Neural cell (in vitro differentiated cells): ENCODE results near the gene TEX38.

Source experiments
- CTCF ChIP-seq: fragments of 450-650 bp; IDR thresholded peaks from 2 replicates; pipeline ENCODE4 v1.5.1; 2014; ENCODE audit warnings: antibody characterized with exemption, mild to moderate bottlenecking, moderate library complexity; ENCODE audit not compliant: poor library complexity, severe bottlenecking
- EP300 ChIP-seq: fragments of 450-650 bp; conservative IDR thresholded peaks from 2 replicates; pipeline ENCODE4 v1.6.1; 2014; ENCODE audit warnings: antibody characterized with exemption, mild to moderate bottlenecking, moderate library complexity; ENCODE audit not compliant: poor library complexity, severe bottlenecking
- EZH2 ChIP-seq: fragments of 200-600, 300-800 bp; shearing (Covaris generic), sonication (generic); IDR thresholded peaks from 2 replicates; pipeline ENCODE4 v1.6.1; 2014; ENCODE audit warnings: antibody characterized with exemption, low read length, borderline replicate concordance, mild to moderate bottlenecking; ENCODE audit not compliant: insufficient read depth, poor library complexity, severe bottlenecking
- MXI1 ChIP-seq: fragments of 450-650 bp; conservative IDR thresholded peaks from 2 replicates; pipeline ENCODE4 v1.6.1; 2014; ENCODE audit warnings: antibody characterized with exemption, mild to moderate bottlenecking; ENCODE audit not compliant: poor library complexity, severe bottlenecking
- REST ChIP-seq: IDR thresholded peaks from 2 replicates; pipeline ENCODE4 v1.6.1; 2012; ENCODE audit warnings: borderline replicate concordance
- TAF1 ChIP-seq: IDR thresholded peaks from 2 replicates; pipeline ENCODE4 v1.6.1; 2012; ENCODE audit warnings: low read depth

GRCh38 chr1:46721686-46722205 lies 50.1 kb downstream of the TEX38 start:
- TF ChIP-seq CTCF (no peak), MXI1 (no peak), TAF1 (no peak), EP300 (no peak), EZH2 (no peak), REST (no peak)
